ENCODE measurements around the gene ISLR. TPM values are rescaled to one million over a fixed set of nuclear protein-coding genes. Genes with fewer than 3 reads are reported as not detected.

Gene ISLR
- total RNA-seq, 2 experiments from 2014 or later = not detected

DNA sequence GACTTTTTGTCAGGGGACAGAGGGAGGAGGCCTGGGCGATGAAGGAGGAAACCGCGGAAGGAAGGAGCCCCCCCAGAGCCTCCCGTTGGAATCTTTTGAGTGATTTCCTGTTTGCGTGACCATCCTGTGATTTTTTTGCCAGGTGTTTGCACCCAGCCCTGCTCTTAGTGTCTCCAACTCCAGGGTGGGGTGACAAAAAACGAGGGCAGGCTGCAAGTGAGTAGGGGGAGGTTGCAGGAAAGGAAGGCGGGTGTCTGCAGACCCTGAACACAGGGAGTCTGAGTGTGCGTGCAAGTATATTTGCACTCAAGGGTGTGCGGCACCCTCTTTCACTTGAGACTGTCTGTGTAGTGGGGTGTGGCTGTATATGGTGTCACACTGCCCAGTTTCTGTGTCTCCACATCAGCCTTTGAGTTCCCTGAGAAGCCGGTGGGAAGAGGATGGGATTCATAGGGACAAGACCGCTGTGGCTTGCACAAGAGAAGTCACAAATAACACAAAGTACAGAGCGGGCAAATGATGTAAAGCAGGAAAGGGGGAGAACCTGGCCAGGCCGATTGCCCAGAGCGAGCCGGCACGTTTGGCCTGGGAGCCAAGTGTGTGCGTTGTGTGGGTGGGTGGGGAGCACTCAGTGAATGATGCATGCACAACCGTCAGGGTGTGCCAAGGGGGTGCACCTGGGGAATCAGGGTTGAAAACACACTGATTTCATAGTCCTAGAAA lies 36.5 kb upstream of the ISLR start:
- peak overlapping the region; percentile 26 for H3K4me3 Mint-ChIP-seq
- no peak overlapping the region for H3K27ac ChIP-seq (ENCODE audit: low read depth in 1 of 2, low read length in 2 of 2)
- ATAC-seq (ENCODE audit: poor library complexity) (no peak), DNase-seq (no peak)
- H3K27me3 ChIP-seq (ENCODE audit: control insufficient read depth in 1 of 2, insufficient read depth in 2 of 2, low read length in 2 of 2) = peaks cover 64 to 72% of the 10 kb centered on the region in 2 experiments
- TF ChIP-seq, protein P1, sequence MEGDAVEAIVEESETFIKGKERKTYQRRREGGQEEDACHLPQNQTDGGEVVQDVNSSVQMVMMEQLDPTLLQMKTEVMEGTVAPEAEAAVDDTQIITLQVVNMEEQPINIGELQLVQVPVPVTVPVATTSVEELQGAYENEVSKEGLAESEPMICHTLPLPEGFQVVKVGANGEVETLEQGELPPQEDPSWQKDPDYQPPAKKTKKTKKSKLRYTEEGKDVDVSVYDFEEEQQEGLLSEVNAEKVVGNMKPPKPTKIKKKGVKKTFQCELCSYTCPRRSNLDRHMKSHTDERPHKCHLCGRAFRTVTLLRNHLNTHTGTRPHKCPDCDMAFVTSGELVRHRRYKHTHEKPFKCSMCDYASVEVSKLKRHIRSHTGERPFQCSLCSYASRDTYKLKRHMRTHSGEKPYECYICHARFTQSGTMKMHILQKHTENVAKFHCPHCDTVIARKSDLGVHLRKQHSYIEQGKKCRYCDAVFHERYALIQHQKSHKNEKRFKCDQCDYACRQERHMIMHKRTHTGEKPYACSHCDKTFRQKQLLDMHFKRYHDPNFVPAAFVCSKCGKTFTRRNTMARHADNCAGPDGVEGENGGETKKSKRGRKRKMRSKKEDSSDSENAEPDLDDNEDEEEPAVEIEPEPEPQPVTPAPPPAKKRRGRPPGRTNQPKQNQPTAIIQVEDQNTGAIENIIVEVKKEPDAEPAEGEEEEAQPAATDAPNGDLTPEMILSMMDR (IDR thresholded peaks at IDR 0.05) = no peak
- peaks cover 0 to 34% of the 10 kb centered on the region in 2 experiments for H3K9me3 ChIP-seq (ENCODE audit: control insufficient read depth in 1 of 2, insufficient read depth in 1 of 2, low read length in 2 of 2)
- intact Hi-C loops (cut with DNase I, micrococcal nuclease) = loop anchor here in 1 of 2 experiments (10.0 kb wide), 1 partner anchor 182 kb away; no protein-coding TSS in a partner anchor
- H3K4me1 Mint-ChIP-seq (ENCODE audit: low read depth) = peaks cover 29% of the 10 kb centered on the region
- no peaks in the 10 kb centered on the region for H3K36me3 ChIP-seq (ENCODE audit: insufficient read depth, low read length)
- H3K27me3 Mint-ChIP-seq = peaks cover 91% of the 10 kb centered on the region
- POLR2A ChIA-PET = no interaction called here
- no peaks in the 10 kb centered on the region for H3K36me3 Mint-ChIP-seq (ENCODE audit: low read depth)
- H3K9me3 Mint-ChIP-seq = no peaks in the 10 kb centered on the region
- peak overlapping the region; percentile 32 for H3K4me3 ChIP-seq (ENCODE audit: low read length)
- no peak overlapping the region for H3K27ac Mint-ChIP-seq
- CTCF ChIA-PET = no interaction called here
- peaks cover 28% of the 10 kb centered on the region for H3K4me1 ChIP-seq (ENCODE audit: insufficient read depth, low read length)

DNA sequence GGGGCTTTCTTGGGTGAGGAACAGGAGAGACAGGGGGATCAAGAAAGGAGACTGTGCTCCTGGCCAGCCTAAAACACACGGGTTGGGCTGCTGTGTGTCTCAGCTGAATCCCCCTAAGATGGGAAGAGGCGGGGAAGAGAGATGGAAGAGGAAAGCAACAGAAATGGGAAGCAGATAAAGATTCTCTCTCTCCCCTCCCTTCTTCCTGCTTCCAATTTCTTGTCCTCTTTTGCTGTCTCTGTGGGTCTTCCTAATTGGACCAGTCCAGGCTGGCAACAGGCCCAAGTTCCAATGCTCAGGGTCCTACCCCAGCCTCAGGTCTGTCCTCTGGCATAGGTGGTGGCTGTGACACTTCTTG lies 36.0 kb upstream of the ISLR start:
- DNase-seq (no peak), ATAC-seq (ENCODE audit: poor library complexity) (no peak)
- Mint-ChIP-seq H3K36me3 (ENCODE audit: low read depth) (no peaks in the 10 kb centered on the region), H3K27ac (no peak overlapping the region), H3K9me3 (no peaks in the 10 kb centered on the region), H3K27me3 (peaks cover 89% of the 10 kb centered on the region), H3K4me1 (ENCODE audit: low read depth) (peaks cover 25% of the 10 kb centered on the region), H3K4me3 (no peak overlapping the region)
- Histone ChIP-seq H3K4me3 (ENCODE audit: low read length) (no peak overlapping the region), H3K9me3 (ENCODE audit: control insufficient read depth in 1 of 2, insufficient read depth in 1 of 2, low read length in 2 of 2) (peaks cover 0 to 34% of the 10 kb centered on the region in 2 experiments), H3K4me1 (ENCODE audit: insufficient read depth, low read length) (peaks cover 28% of the 10 kb centered on the region), H3K27ac (ENCODE audit: low read depth in 1 of 2, low read length in 2 of 2) (no peak overlapping the region), H3K36me3 (ENCODE audit: insufficient read depth, low read length) (no peaks in the 10 kb centered on the region), H3K27me3 (ENCODE audit: control insufficient read depth in 1 of 2, insufficient read depth in 2 of 2, low read length in 2 of 2) (peaks cover 59 to 67% of the 10 kb centered on the region in 2 experiments)
- intact Hi-C loops (cut with DNase I, micrococcal nuclease) = loop anchor here in 1 of 2 experiments (10.0 kb wide), 1 partner anchor 183 kb away; no protein-coding TSS in a partner anchor
- ChIA-PET POLR2A (no interaction called here), CTCF (no interaction called here)
- TF ChIP-seq, protein P1 (IDR thresholded peaks at IDR 0.05) = no peak

DNA sequence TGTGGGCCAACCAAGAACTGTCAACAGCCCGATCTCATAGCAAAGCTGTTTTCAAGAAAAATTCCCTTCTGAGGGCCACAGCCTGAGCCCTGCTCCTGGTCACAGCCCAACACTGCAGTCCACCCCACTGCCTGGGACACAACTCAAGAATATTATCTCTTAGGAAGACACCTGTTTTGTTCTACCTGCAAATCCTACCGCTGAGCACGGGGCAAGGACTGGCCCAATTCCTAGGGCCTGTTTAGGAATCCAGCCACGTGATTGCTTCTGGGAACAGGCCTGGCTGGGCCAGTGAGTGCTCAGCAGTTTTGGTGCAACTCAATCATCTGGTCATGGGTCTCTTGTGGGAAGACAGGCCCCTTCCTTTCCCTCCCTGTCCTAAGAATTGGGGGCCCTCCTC lies 34.9 kb upstream of the ISLR start:
- Mint-ChIP-seq H3K4me1 (ENCODE audit: low read depth) (peaks cover 25% of the 10 kb centered on the region), H3K36me3 (ENCODE audit: low read depth) (no peaks in the 10 kb centered on the region), H3K9me3 (no peaks in the 10 kb centered on the region), H3K27me3 (peaks cover 85% of the 10 kb centered on the region), H3K4me3 (peak overlapping the region; percentile 9), H3K27ac (no peak overlapping the region)
- H3K27me3 ChIP-seq (ENCODE audit: control insufficient read depth in 1 of 2, insufficient read depth in 2 of 2, low read length in 2 of 2) = peaks cover 47 to 56% of the 10 kb centered on the region in 2 experiments
- no peak overlapping the region for H3K4me3 ChIP-seq (ENCODE audit: low read length)
- H3K27ac ChIP-seq (ENCODE audit: low read depth in 1 of 2, low read length in 2 of 2) = no peak overlapping the region
- H3K9me3 ChIP-seq (ENCODE audit: control insufficient read depth in 1 of 2, insufficient read depth in 1 of 2, low read length in 2 of 2) = peaks cover 0 to 24% of the 10 kb centered on the region in 2 experiments
- DNase-seq = no peak
- POLR2A ChIA-PET = no interaction called here
- TF ChIP-seq, protein P1 (IDR thresholded peaks at IDR 0.05) = no peak
- CTCF ChIA-PET = no interaction called here
- no peaks in the 10 kb centered on the region for H3K36me3 ChIP-seq (ENCODE audit: insufficient read depth, low read length)
- intact Hi-C loops (cut with DNase I, micrococcal nuclease) = loop anchor here in 1 of 2 experiments (10.0 kb wide), 1 partner anchor 184 kb away; no protein-coding TSS in a partner anchor
- H3K4me1 ChIP-seq (ENCODE audit: insufficient read depth, low read length) = peaks cover 28% of the 10 kb centered on the region
- ATAC-seq (ENCODE audit: poor library complexity) = no peak
